Activated CD4-positive, alpha-beta T cell treated with anti-CD3 and anti-CD28 coated beads, Interleukin-2, amount 10 ng/mL, durations not matched to agents 7 days and 5 days (primary cell): ENCODE results near the gene UNC13C. TPM values are rescaled to one million over a fixed set of nuclear protein-coding genes. Genes with fewer than 3 reads are reported as not detected.

Experiments used
- CTCF ChIA-PET: fragments of 350-600 bp; sonication (Branson Sonifier 250); formaldehyde crosslinking; loops from one replicate; lab custom pipeline; 2021; ENCODE audit warnings: antibody characterized with exemption; lab: Charles Lee
- POLR2A ChIA-PET: fragments of 350-600 bp; sonication (Branson Sonifier 250); formaldehyde crosslinking; loops from one replicate; lab custom pipeline; 2021; ENCODE audit warnings: antibody characterized with exemption; lab: Charles Lee
- DNase-seq: peaks from one replicate; pipeline ENCODE4 v3.0.0-alpha.2; 2020
- H3K27ac Mint-ChIP-seq: one replicate; pipeline ENCODE4 v1.8.0; 2021; ENCODE audit warnings: mild to moderate bottlenecking, moderate library complexity, mixed read lengths
- H3K27me3 Mint-ChIP-seq: one replicate; pipeline ENCODE4 v1.8.0; 2021; ENCODE audit warnings: mixed read lengths
- H3K36me3 Mint-ChIP-seq: one replicate; pipeline ENCODE4 v1.8.0; 2021; ENCODE audit warnings: low read depth, mixed read lengths
- H3K4me1 Mint-ChIP-seq: one replicate; pipeline ENCODE4 v1.8.0; 2021; ENCODE audit warnings: mixed read lengths
- H3K4me3 Mint-ChIP-seq: one replicate; pipeline ENCODE4 v1.8.0; 2021; ENCODE audit warnings: mild to moderate bottlenecking, moderate library complexity, mixed read lengths
- H3K9me3 Mint-ChIP-seq: one replicate; pipeline ENCODE4 v1.8.0; 2021; ENCODE audit warnings: mixed read lengths
- total RNA-seq, 2 experiments: library from RNA; stranded (reverse); gene quantifications; one replicate each; pipeline ENCODE4 v1.2.3, GENCODE V29; 2021

The UNC13C gene
- total RNA-seq, 2 experiments from 2014 or later: not detected

GRCh38 chr15:54094661-54095060, 116.4 kb downstream of the UNC13C start:
- H3K4me3 Mint-ChIP-seq: no peak overlapping the region
- DNase-seq: no peak
- H3K4me1 Mint-ChIP-seq: no peaks in the 10 kb centered on the region
- H3K36me3 Mint-ChIP-seq: no peaks in the 10 kb centered on the region
- H3K9me3 Mint-ChIP-seq: no peaks in the 10 kb centered on the region
- ChIA-PET CTCF (no interaction called here), POLR2A (no interaction called here)
- H3K27me3 Mint-ChIP-seq: no peaks in the 10 kb centered on the region
- no peak overlapping the region for H3K27ac Mint-ChIP-seq

- Mint-ChIP-seq H3K4me3 (no peak overlapping the region), H3K4me1 (no peaks in the 10 kb centered on the region), H3K36me3 (no peaks in the 10 kb centered on the region), H3K27me3 (no peaks in the 10 kb centered on the region), H3K27ac (no peak overlapping the region), H3K9me3 (no peaks in the 10 kb centered on the region)
- ChIA-PET POLR2A (no interaction called here), CTCF (no interaction called here)
- DNase-seq: no peak
These were observed 118.8 kb downstream of the UNC13C start for GRCh38 chr15:54097019-54097418.

- CTCF ChIA-PET: interaction anchor here (0.7 kb wide), 1 partner anchor 539 kb away, joined by 3 read pairs; no protein-coding TSS in a partner anchor
- POLR2A ChIA-PET: no interaction called here
- Mint-ChIP-seq H3K27ac (no peak overlapping the region), H3K4me3 (no peak overlapping the region), H3K36me3 (no peaks in the 10 kb centered on the region), H3K27me3 (no peaks in the 10 kb centered on the region), H3K4me1 (no peaks in the 10 kb centered on the region), H3K9me3 (no peaks in the 10 kb centered on the region)
- DNase-seq: no peak
These were observed 120.8 kb downstream of the UNC13C start for GRCh38 chr15:54099010-54099409.

GRCh38 chr15:54101664-54102270, 123.5 kb downstream of the UNC13C start:
- ChIA-PET CTCF (no interaction called here), POLR2A (no interaction called here)
- Mint-ChIP-seq H3K27me3 (no peaks in the 10 kb centered on the region), H3K4me1 (no peaks in the 10 kb centered on the region), H3K9me3 (no peaks in the 10 kb centered on the region), H3K36me3 (no peaks in the 10 kb centered on the region), H3K27ac (no peak overlapping the region), H3K4me3 (no peak overlapping the region)
- no peak for DNase-seq

- no peaks in the 10 kb centered on the region for H3K27me3 Mint-ChIP-seq
- H3K4me3 Mint-ChIP-seq: no peak overlapping the region
- no peaks in the 10 kb centered on the region for H3K36me3 Mint-ChIP-seq
- no peak overlapping the region for H3K27ac Mint-ChIP-seq
- no peaks in the 10 kb centered on the region for H3K4me1 Mint-ChIP-seq
- ChIA-PET POLR2A (no interaction called here), CTCF (no interaction called here)
- no peak for DNase-seq
- no peaks in the 10 kb centered on the region for H3K9me3 Mint-ChIP-seq
These were observed 124.5 kb downstream of the UNC13C start for GRCh38 chr15:54102704-54103103.

- Mint-ChIP-seq H3K36me3 (no peaks in the 10 kb centered on the region), H3K27ac (no peak overlapping the region), H3K4me1 (no peaks in the 10 kb centered on the region), H3K4me3 (no peak overlapping the region), H3K9me3 (no peaks in the 10 kb centered on the region), H3K27me3 (no peaks in the 10 kb centered on the region)
- CTCF ChIA-PET: interaction anchor here (0.6 kb wide), 1 partner anchor 221 kb away, joined by 3 read pairs; no protein-coding TSS in a partner anchor
- no peak for DNase-seq
- POLR2A ChIA-PET: no interaction called here
These were observed 130.8 kb downstream of the UNC13C start for GRCh38 chr15:54109014-54109413.

GRCh38 chr15:54119051-54119450, 140.8 kb downstream of the UNC13C start:
- CTCF ChIA-PET: no interaction called here
- Mint-ChIP-seq H3K4me1 (no peaks in the 10 kb centered on the region), H3K27me3 (no peaks in the 10 kb centered on the region), H3K27ac (no peak overlapping the region), H3K36me3 (no peaks in the 10 kb centered on the region), H3K9me3 (no peaks in the 10 kb centered on the region), H3K4me3 (no peak overlapping the region)
- no peak for DNase-seq
- POLR2A ChIA-PET: no interaction called here

GRCh38 chr15:54120949-54121463, 142.8 kb downstream of the UNC13C start:
- DNase-seq: no peak
- Mint-ChIP-seq H3K4me3 (no peak overlapping the region), H3K4me1 (no peaks in the 10 kb centered on the region), H3K9me3 (no peaks in the 10 kb centered on the region), H3K27ac (no peak overlapping the region), H3K36me3 (no peaks in the 10 kb centered on the region), H3K27me3 (no peaks in the 10 kb centered on the region)
- CTCF ChIA-PET: no interaction called here
- POLR2A ChIA-PET: no interaction called here

- Mint-ChIP-seq H3K4me1 (no peaks in the 10 kb centered on the region), H3K27ac (no peak overlapping the region), H3K36me3 (no peaks in the 10 kb centered on the region), H3K9me3 (no peaks in the 10 kb centered on the region), H3K4me3 (no peak overlapping the region), H3K27me3 (no peaks in the 10 kb centered on the region)
- DNase-seq: no peak
- ChIA-PET CTCF (no interaction called here), POLR2A (no interaction called here)
These were observed 149.3 kb downstream of the UNC13C start for GRCh38 chr15:54127574-54127973.

GRCh38 chr15:54131410-54131809, 153.2 kb downstream of the UNC13C start:
- no peaks in the 10 kb centered on the region for H3K36me3 Mint-ChIP-seq
- H3K27ac Mint-ChIP-seq: no peak overlapping the region
- POLR2A ChIA-PET: no interaction called here
- no peak for DNase-seq
- no peaks in the 10 kb centered on the region for H3K4me1 Mint-ChIP-seq
- H3K9me3 Mint-ChIP-seq: no peaks in the 10 kb centered on the region
- no peaks in the 10 kb centered on the region for H3K27me3 Mint-ChIP-seq
- CTCF ChIA-PET: interaction anchor here (0.6 kb wide), 1 partner anchor 251 kb away, joined by 4 read pairs; no protein-coding TSS in a partner anchor
- no peak overlapping the region for H3K4me3 Mint-ChIP-seq

GRCh38 chr15:54149115-54149531, 170.9 kb downstream of the UNC13C start:
- ChIA-PET POLR2A (no interaction called here), CTCF (no interaction called here)
- H3K27me3 Mint-ChIP-seq: no peaks in the 10 kb centered on the region
- no peak overlapping the region for H3K27ac Mint-ChIP-seq
- no peaks in the 10 kb centered on the region for H3K4me1 Mint-ChIP-seq
- H3K36me3 Mint-ChIP-seq: no peaks in the 10 kb centered on the region
- no peak overlapping the region for H3K4me3 Mint-ChIP-seq
- DNase-seq: no peak
- H3K9me3 Mint-ChIP-seq: no peaks in the 10 kb centered on the region

GRCh38 chr15:54150255-54150654, 172.0 kb downstream of the UNC13C start:
- no peaks in the 10 kb centered on the region for H3K27me3 Mint-ChIP-seq
- CTCF ChIA-PET: no interaction called here
- POLR2A ChIA-PET: no interaction called here
- H3K9me3 Mint-ChIP-seq: no peaks in the 10 kb centered on the region
- DNase-seq: no peak
- no peaks in the 10 kb centered on the region for H3K36me3 Mint-ChIP-seq
- H3K4me3 Mint-ChIP-seq: no peak overlapping the region
- no peak overlapping the region for H3K27ac Mint-ChIP-seq
- H3K4me1 Mint-ChIP-seq: no peaks in the 10 kb centered on the region

GRCh38 chr15:54159012-54159411, 180.8 kb downstream of the UNC13C start:
- Mint-ChIP-seq H3K4me3 (no peak overlapping the region), H3K4me1 (no peaks in the 10 kb centered on the region), H3K27me3 (no peaks in the 10 kb centered on the region), H3K36me3 (no peaks in the 10 kb centered on the region), H3K9me3 (no peaks in the 10 kb centered on the region), H3K27ac (no peak overlapping the region)
- ChIA-PET CTCF (interaction anchor here (0.8 kb wide), 1 partner anchor 73 kb away, joined by 3 read pairs; no protein-coding TSS in a partner anchor), POLR2A (no interaction called here)
- no peak for DNase-seq

GRCh38 chr15:54187325-54187724, 209.1 kb downstream of the UNC13C start:
- no peaks in the 10 kb centered on the region for H3K9me3 Mint-ChIP-seq
- no peak for DNase-seq
- no peak overlapping the region for H3K27ac Mint-ChIP-seq
- CTCF ChIA-PET: interaction anchor here (0.5 kb wide), 1 partner anchor 1005 kb away, joined by 3 read pairs; no protein-coding TSS in a partner anchor
- H3K27me3 Mint-ChIP-seq: no peaks in the 10 kb centered on the region
- POLR2A ChIA-PET: no interaction called here
- H3K4me1 Mint-ChIP-seq: no peaks in the 10 kb centered on the region
- H3K36me3 Mint-ChIP-seq: no peaks in the 10 kb centered on the region
- H3K4me3 Mint-ChIP-seq: no peak overlapping the region
